GM18907 (cell line): ENCODE data around the gene KMT5B.
A peak's percentile ranks its signal among the peaks of the same experiment; 100 is the strongest.

ENCODE experiments used
- ATAC-seq: cut with Tn5 transposase; IDR thresholded peaks from one replicate; pipeline ENCODE4 v1.9.1; 2021; ENCODE audit warnings: mild to moderate bottlenecking, moderate library complexity; ENCODE audit not compliant: unreplicated experiment

KMT5B gene

DNA sequence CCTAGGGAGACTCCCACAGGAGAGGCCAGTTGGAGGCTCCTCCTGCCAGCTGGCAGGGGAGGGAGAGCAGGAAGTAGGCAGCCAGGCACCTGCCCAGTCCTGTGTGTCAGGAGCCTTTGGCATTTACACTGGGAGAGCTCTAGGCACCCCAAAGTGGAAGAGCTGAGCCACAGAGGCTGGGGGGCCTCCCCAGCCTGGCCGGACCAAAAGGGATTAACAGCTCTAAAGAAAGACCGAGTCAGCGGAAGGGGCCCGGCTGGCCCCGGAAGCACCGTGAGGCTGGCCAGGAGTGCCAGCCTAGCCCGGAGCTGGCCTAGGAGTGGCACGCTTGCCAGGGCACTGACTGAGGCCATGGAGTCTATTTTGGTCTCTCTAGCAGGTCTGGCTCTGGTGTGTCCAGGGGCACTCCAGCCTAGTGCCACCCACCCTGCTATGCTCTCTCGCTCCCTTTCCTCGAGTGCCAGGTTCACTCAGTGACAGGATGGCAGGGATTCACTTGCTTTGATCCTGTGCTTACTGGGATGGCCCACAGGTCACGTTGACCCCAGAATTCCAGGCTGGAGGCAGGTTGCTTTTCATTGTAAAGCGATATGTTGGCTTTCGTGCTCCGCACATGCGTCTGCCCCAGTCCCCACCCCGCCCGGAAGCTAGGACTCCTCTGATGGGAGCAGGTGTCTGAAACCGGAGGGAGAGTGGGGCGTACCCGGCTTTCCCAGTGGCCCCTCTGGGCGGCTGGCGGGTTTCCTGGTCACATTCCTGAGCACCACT lies 3.3 kb upstream of the KMT5B start:
- no peak for ATAC-seq

DNA sequence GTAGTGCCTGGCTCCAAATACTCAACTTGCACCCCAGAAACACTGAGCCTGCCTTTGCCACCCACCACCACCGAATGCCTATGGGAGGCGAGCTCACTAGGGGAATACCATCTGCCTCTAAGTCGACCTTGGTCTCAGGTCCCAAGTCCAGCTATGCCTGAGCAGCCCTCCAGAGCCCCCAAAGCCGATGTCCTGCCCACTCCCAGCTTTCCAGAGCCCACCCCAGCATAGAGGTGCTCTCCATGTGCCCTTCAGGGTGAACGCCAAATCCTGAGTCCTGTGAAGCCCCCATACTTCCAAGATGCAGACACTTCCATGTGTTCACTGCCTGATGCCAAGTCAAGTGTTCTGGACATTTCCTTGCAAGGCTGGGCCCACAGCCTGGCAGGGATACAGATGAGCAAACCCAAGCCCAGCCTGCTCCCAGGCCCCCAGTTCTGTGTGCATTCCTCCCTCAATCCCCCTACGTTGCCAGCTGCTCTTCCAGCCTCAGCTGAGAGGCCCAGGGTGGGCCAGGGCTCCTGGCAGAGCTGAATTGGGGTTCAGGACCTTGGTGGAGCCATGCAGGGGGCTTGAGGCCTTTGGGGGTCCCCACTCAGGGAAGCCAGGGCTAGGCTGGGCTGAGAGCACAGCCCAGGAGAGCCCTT lies 2.6 kb upstream of the KMT5B start:
- ATAC-seq: no peak

DNA sequence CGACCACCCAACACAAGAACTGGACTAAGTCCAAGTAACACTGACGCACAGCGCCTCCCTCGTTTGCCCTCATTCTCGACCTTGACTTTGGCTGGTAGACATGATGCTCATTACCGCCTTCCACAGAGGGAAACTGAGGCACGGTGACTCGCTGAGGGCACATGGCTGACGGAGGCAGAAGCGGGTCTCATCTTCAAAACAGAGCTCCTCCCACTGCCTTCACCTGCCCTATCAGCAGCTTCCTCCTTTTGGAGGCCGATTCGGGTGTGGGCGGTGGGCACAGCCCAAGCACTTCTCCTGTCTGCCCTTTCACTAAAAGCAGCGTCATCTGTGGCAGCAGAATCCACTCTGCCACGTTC lies 2.0 kb upstream of the KMT5B start:
- ATAC-seq: no peak

DNA sequence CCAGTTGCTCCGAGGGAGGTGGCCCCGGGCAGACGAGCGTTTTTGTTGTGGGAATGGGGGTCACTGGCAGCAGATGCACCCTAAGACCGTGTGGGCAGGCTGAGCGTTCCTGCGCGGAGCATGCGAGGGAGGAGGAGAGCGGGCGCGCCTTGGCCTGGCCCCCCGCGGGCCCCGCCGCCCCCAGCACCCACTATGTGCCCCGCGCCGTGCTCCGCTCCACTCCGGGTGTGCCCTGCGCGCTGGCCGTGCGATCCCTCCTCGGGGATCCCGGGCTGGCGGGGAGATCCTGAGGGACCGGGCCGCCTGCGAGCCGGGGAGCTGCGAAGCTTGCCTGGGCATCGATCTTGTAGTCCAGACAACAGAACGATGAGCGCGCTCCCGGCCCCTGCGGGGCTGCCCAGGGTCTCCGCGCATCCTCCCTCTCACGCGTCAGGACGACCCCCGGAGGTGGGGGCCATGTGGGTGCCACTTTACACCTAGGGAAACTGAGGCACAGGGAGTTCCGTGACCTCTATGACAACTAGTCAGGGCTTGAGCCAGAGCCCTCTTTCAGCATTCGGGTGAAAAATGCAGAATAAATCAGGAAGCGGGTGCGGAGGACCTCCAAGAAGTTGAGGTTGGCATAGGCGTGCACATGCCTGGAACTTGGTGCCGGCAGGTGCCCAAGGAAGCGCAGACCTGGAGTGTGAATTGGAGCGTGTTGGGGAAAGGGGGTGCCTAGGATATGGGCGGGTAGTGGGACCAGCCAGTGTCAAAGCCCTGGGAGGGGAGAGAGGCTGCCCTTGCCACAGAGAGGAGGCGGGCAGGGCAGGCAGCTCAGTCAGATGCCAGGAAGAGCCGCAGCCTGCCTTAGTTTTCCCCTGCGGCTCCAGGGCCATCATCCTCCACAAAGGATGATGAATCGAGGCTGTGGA lies 1.3 kb upstream of the KMT5B start:
- no peak for ATAC-seq

DNA sequence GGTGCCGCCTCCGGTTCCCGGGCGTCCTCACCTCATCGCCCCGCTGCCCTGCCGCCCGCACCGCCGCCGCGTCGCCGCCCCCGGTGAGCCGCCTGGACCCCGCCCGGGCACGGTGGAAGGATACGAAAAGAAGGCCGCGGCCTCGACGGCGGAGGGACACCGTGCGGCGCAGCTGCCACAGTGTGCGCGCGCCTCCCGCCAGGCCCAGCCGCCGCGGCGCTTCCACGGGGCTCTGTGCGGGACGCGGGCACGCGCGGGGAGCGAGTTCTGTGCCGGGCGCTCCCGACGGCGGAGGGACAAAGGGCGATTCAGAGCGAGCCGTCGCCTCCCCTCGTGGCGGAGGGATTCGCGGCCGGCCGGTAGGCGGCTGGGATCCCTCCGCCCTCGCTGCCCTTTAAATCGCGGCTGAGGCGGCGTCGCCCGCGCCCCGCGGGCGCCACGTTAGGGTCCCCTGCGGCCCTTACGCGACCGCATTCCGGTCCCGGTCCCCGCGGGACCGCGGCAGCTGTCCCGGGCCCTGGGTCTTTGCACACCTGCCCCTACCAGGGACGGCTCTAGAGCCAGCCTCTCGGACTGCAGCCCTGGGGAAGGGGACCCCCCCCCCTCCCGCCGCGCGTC lies 568 bp upstream of the KMT5B start:
- peak; percentile 59 for ATAC-seq

DNA sequence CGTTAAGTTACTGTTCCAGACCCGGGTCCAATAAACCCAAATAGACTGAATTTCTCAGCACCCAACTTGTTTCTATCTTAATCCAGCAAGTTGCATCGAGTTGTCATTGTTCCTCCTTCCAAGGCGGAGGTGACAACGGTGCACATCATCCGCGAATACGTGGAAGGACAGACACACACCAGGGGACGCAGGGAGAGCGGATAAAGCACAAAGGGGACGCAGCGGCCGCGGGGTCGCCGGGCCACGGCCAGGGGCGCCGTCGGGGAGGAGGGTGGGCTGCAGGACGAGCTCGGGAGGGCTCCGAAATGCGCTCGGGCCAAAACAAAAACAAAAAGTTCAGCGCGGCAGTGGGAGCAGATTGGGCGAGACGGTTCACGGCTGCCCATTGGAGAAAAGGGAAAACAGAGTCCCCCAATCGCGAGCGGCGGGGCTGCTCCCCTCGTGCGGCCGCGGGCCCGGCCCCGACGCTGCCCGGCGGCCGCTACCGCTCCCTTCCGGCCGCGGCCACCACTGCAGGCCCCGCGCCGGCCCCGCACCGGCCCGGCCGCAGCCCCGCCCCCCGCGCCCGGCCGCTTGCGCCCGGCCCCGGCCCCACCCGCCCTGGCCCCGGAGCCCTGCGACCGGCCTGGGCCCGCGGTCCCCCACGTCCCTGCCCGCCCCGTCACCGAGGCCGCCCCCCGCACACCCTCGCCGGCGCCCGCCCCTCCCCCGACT lies 518 bp downstream of the KMT5B start:
- ATAC-seq: peak; percentile 50

DNA sequence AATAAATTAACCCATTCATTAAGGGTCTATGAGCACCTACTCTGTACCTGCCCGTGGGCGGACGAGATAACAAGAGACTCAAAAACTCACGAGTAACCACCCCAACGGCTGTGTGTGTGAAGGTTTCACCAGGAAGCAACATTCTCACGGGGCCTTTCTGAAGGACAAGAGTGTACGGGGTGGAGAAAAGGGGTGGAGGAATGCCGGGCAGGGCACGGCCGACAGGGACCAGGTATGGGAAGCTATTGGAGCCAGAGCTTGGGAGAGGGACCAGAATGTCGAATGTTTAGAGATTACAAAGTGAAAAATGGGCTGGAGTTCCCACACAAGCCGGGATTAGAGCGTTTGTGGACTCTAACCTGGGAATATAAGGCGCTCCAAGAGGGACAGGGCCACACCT lies 1.6 kb downstream of the KMT5B start:
- ATAC-seq: no peak

DNA sequence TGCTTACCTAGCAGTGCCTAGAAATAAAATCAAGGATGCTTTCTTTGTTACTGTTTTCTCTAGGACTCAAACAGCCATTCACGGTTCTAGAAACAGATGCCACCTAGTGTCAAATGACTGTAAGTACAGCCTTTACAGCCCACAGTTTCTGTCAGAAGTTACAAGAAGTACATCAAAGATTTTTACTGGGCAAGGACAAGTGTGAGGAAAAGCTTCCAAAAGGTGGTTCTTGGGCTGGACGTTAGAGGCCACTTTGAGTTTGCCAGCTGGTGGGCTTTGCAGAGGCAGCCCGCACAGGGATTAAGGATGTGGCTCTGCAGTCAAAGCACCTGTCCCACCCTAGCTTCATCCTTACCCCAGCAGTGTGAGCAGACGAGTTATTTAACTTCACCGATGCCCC lies 6.9 kb downstream of the KMT5B start:
- ATAC-seq: no peak

DNA sequence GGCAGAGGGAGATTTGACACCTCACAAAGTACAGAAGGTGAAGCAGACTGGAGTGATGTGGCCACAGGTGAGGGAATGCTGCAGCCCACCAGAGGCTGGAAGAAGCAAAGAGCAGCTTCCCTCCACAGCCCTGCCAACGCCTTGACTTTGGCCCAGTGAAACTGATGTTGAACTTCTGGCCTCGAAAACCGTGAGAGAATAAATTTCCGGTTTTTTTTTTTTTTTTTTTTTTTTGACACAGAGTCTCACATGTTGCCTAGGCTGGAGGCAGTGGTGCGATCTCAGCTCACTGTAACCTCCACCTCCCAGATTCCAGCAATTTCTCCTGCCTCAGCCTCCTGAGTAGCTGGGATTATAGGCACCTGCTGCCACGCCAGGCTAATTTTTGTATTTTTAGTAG lies 8.7 kb downstream of the KMT5B start:
- no peak for ATAC-seq

DNA sequence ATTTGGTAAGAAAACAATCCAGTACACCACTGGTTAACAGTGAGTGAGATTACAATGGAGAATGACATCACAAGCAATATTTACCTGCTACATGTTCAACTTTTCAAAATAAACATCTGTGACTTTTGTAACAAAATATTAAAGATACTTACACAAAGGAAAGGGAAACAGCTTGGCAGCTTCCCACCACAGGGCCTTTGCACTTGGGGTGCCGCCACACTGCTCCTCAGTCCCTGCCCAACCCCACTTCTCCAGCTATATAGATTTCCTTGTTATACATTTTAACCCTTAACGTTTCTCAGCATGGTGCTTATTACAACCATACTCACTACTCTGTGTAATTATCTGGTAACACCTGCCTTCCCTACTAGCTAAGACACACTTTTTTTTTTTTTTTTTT lies 10.9 kb downstream of the KMT5B start:
- no peak for ATAC-seq

DNA sequence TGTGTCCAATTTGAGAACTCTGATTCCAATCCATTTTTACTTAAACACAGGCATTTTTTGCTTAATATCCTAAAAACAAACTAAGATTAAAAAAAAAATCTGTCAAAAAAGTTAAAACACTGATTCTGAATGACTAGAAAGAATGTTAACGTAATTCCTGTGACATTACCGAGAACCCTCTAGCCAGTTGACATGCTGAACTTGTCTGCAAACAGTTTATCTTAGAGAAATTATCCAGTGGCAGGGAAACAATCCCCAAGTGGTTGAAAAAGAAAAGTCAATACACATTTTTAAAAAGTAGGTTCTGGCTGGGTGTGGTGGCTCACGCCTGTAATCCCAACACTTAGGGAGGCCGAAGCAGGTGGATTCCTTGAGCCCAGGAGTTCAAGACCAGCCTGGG lies 11.6 kb downstream of the KMT5B start:
- ATAC-seq: no peak

DNA sequence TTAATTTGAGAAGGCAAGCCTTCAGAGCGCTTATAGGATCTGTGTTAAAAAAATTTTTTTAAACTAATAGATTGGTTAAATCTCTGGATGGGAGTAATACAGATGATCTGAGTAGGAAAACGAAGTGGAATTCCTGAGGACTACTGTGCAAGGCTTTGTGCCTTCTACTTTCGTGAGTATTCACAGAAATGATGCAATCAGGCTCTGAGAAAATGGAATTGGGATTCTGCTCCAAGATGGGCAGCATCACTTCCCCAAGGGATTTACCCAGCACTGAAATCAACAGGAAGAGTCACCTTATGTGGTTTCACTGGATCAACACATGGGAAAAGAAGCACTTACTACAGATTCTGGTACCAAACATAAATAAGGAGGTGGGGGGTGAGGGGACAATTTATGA lies 12.5 kb downstream of the KMT5B start:
- no peak for ATAC-seq

DNA sequence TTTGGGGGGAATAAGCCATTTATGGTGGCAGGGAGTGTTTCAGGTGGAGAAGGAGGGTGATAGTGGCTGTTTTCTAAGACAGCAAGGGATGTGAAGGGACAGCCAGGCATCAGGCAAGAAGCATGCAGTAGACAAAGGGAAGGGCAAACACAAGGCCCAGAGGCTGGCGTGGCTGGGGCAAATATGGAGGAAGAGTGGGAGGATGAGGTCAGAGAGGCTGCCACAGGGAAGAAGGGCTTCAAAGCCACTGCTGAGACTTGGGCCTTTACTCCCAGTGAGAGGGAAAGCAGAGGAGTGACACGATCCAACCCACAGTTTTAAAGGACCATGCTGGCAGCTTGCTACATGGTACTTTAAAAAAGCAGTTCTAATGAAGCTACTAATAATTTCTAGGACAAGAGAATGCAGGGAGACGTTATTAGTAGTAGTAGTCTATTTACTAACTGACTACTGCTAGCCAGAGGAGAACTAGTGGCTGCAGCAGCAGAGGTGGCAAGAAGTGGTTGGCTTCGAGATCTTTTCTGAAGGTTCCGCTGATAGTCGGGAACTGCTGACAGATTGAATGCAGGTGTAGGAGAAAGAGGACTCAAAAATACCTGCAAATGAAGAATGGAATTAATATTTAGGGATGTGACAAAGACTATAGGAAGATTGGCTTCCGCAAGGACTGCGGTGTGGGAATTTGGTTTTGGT lies 13.7 kb downstream of the KMT5B start:
- ATAC-seq: no peak

DNA sequence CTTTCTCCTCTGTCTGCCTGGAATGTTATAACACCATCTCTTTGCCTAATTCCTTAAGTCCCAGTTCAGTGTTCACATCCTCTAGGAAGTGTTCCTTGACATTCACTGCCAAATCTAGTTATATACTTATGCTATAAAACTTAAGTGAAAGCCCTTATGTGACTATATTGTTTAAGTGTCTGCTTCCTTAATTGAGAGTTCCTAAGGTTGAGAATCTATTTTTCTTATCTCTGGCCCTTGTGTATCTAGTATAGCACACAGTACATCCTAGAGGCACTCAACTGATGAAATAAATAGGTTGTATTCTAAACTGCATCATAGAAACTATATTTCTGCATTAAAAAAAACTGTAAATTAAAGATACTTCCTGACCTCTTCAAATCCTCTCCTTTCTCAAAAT lies 16.9 kb downstream of the KMT5B start:
- no peak for ATAC-seq

DNA sequence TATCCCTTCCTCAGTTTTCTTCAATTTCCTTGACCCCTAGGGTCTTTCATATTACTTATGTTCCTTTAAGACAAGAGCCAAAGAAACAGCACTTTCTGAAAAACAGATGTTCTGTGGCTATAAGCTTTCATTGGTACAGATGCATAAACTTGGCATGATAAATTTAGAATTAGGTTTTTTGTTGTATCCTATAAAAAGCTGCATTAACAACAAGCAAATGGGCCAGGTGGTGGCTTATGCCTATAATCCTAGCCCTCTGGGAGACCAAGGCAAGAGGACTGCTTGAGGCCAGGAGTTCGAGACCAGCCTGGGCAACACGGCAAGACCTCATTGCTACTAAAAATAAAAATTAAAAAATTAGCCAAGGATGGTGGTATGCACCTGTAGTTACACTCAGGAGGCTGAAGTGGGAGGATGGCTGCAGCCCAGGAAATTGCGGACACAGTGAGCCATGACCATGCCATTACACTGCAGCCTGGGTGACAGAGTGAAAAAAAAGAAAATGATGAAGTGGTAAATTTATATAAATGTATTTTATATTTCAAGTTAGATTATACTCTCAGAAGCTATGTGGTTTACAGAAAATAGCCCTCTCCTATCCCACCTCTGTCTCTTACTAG lies 18.3 kb downstream of the KMT5B start:
- no peak for ATAC-seq

DNA sequence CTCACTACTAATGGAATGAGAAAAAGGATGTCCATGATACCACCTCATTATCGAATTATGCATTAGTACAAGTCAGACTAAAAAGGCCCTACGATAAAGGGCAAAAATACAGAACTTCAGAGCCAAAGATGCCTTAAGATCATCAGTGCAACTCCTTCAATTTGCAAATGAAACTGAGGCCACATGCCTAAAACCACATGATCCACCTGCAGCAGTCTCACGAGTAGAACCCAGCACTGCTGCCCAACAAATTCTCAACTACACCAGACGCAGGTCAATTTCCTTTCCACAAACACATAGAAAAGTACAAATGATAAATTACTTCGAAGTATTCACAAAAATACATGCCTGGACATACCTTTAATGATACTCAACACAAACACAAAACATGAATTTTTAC lies 20.1 kb downstream of the KMT5B start:
- ATAC-seq: no peak

DNA sequence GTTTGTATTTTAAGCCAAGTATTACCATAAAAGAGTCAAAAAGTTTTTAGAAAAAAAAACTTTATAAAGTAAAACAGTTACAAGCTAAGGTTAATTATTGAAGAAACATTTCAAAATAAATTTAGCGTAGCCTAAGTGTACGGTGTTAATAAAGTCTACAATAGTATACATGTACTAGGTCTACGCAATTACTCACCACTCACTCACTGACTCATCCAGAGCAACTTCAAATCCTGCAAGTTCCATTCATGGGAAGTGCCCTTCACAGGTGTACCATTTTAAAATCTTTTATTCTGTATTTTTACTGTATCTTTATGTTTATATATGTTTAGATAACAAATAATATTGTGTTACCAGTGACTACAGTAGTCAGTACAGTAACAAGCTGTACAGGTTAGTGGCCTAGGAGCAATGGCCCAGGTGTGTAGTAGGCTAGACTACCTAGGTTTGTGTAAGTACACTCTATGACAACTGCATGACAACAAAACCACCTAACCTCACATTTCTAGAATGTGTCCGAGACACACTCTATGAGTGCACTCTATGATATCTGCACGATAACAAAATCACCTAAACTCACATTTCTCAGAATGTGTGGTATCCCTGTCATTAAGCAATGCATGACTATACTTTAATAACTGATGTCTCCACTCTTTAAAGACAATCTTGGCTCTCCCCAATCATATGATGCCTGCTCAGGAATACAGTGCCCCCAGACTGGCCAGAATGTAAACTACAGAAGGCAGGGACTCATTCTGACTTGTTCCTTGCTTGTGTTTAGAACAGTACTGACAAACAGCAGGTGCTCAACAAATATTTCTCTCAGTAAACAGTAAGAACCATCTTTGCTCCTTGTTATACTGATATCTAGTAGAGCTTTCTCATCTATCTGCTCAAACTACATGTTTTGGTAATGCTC lies 21.2 kb downstream of the KMT5B start:
- no peak for ATAC-seq

DNA sequence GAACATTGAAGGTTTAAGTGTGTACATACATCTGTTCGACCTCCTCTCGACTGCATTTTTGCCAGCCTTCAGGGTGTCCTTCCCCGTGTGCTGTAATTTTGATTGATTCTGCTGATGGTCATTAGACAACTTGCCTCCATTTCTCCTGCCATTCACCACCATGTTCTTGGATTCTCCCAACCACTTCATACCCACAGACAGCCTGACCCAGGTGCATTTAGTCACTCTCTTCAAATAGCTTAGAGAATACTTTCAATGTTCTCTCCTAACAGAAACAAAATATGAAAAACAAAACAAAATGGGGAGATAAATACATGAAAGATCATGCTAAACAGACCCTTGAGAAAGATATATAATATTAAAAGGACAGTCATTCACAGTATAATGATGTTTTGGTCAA lies 23.2 kb downstream of the KMT5B start:
- ATAC-seq: no peak

DNA sequence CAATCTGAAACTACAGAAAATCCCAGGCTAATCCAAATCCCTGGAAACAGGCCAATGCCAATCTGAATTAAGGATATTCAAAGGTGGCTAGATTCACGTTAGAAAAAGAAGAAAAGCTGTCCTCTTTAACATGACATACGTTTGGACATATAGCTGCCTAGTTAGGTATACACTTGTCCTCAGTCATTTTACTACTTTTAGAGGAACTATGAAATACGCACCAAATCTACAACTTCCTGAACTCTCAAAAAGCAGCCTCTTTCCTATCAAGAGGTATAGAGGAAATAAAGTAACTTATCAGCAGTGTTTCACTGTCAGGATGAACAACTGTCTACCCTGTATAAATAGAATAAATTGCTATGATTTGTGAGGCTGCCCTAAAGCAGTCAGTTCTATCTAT lies 24.0 kb downstream of the KMT5B start:
- no peak for ATAC-seq
